Measurements from ENCODE around the gene GLCCI1. TPM values are rescaled to one million over a fixed set of nuclear protein-coding genes. Genes with fewer than 3 reads are reported as not detected.

Gene GLCCI1
- total and polyA plus RNA-seq, 10 of the 15 experiments (the other 5 are each of a cell fraction or from before 2014, with no cell fraction given), result 12.6 to 92.0 (median 27.6) TPM

DNA sequence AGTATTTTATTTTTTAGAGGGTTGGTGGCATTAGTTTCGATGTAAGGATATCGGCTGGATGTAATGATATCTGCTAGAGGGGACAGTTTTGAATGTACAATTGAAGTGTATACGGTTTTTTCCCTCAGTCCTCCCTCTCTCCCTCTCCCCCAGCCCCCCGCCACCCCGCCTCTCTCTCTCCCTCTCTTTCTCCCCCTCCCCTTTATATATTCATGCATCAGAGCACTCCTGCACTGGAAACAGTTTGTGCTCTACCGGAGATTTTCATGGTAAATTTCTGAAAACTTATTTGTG, 1.6 kb downstream of the GLCCI1 start:
- no peak for FAIRE-seq
- Histone ChIP-seq H3K36me3 (ENCODE audit: control insufficient read depth in 2 of 2, insufficient read depth in 2 of 2, low read length in 1 of 2) (no peaks in the 10 kb centered on the region), H3K27me3 (replicated peaks in 1 of 2; ENCODE audit: control insufficient read depth in 2 of 2, insufficient read depth in 2 of 2, low read length in 1 of 2) (no peaks in the 10 kb centered on the region), H2AFZ (ENCODE audit: control insufficient read depth, low read depth, low read length) (no peak overlapping the region), H3K79me2 (ENCODE audit: control insufficient read depth, insufficient read depth, low read length) (peaks cover 74% of the 10 kb centered on the region), H3K4me3 (peak overlapping the region; percentile 73), H3K4me2 (ENCODE audit: control insufficient read depth, insufficient read depth) (peak overlapping the region; percentile 94; the same call in 1 of the 2 replicates), H3K9ac (ENCODE audit: control insufficient read depth, insufficient read depth, low read length) (peak overlapping the region; percentile 92), H3K4me1 (ENCODE audit: control insufficient read depth, insufficient read depth, low read length) (peaks cover 20% of the 10 kb centered on the region), H3K27ac (ENCODE audit: control insufficient read depth, insufficient read depth) (peak overlapping the region; percentile 95), H4K20me1 (ENCODE audit: control insufficient read depth, insufficient read depth) (peaks cover 7% of the 10 kb centered on the region), H3K9me3 (replicated peaks; ENCODE audit: control insufficient read depth, insufficient read depth, low read length) (no peaks in the 10 kb centered on the region; the same call in 2 of the 3 replicates)
- 2% methylated on average over 3 of the region's 6 CpGs for WGBS (ENCODE audit: insufficient coverage, insufficient replicate concordance, low lambda C conversion rate, missing lambda C conversion rate)
- CTCF ChIA-PET, result interaction anchor here (0.9 to 4.7 kb wide), 12 partner anchors 23 to 289 kb away, joined by 3 to 27 read pairs (median 3); no protein-coding TSS in a partner anchor
- DNase-seq (ENCODE audit: low read depth, low spot score), result no peak
- BruUV-seq (replicated peaks), result no TSS peak
- ATAC-seq, result no peak
- TF ChIP-seq SIN3A (IDR thresholded peaks at IDR 0.05; ENCODE audit: low read depth, low read length), result 0 out of 2 replicates have a peak, but pooled peaks have one; percentile 65
- TF ChIP-seq MYC (IDR thresholded peaks at IDR 0.05; ENCODE audit: insufficient read depth, insufficient read length, insufficient replicate concordance, low read length, severe bottlenecking), result no peak
- no peak for TF ChIP-seq JUNB (IDR thresholded peaks at IDR 0.05)
- no peak for TF ChIP-seq RELA (IDR thresholded peaks at IDR 0.05; ENCODE audit: borderline replicate concordance, partially characterized antibody)
- no peak for TF ChIP-seq BMI1 (IDR thresholded peaks at IDR 0.05; ENCODE audit: borderline replicate concordance)
- TF ChIP-seq MXI1 (IDR thresholded peaks at IDR 0.05; ENCODE audit: low read depth, low read length), result no peak
- TF ChIP-seq, protein P1, sequence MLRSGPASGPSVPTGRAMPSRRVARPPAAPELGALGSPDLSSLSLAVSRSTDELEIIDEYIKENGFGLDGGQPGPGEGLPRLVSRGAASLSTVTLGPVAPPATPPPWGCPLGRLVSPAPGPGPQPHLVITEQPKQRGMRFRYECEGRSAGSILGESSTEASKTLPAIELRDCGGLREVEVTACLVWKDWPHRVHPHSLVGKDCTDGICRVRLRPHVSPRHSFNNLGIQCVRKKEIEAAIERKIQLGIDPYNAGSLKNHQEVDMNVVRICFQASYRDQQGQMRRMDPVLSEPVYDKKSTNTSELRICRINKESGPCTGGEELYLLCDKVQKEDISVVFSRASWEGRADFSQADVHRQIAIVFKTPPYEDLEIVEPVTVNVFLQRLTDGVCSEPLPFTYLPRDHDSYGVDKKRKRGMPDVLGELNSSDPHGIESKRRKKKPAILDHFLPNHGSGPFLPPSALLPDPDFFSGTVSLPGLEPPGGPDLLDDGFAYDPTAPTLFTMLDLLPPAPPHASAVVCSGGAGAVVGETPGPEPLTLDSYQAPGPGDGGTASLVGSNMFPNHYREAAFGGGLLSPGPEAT (IDR thresholded peaks at IDR 0.05; ENCODE audit: low read depth), result no peak
- in situ Hi-C loops (cut with MboI), result no loop called here
- RAD21 ChIA-PET (ENCODE audit: unreplicated experiment), result interaction anchor here (0.7 to 9.4 kb wide), 31 partner anchors 9 to 289 kb away, joined by 3 to 86 read pairs (median 6); no protein-coding TSS in a partner anchor
- intact Hi-C loops (cut with micrococcal nuclease; ENCODE audit: unreplicated experiment), result loop anchor here (2.0 to 5.0 kb wide), 4 partner anchors 67 to 329 kb away; partner anchors contain the start of gene UMAD1
- POLR2A ChIA-PET, result interaction anchor here (0.7 to 2.4 kb wide), 17 partner anchors 26 to 441 kb away, joined by 3 to 9 read pairs (median 4); no protein-coding TSS in a partner anchor
- SMC1A ChIA-PET (ENCODE audit: uncharacterized antibody, unreplicated experiment), result interaction anchor here (0.7 to 7.6 kb wide), 44 partner anchors 9 to 329 kb away, joined by 3 to 42 read pairs (median 4); partner anchors contain the start of gene UMAD1
